Hepatocyte (in vitro differentiated cells): ENCODE results near the gene BRCA2. TPM values are rescaled to one million over a fixed set of nuclear protein-coding genes. Genes with fewer than 3 reads are reported as not detected.

Experiments used
- DNase-seq: peaks from one replicate; pipeline ENCODE4 v3.0.0-alpha.2; 2016; ENCODE audit warnings: low spot score
- H2AFZ ChIP-seq: fragments of 200-600 bp; sonication (generic); 2 replicates; pipeline ENCODE4 v1.6.0; 2016; ENCODE audit warnings: antibody characterized with exemption, mild to moderate bottlenecking
- H3K27ac ChIP-seq: fragments of 200-600 bp; sonication (generic); 2 replicates; pipeline ENCODE4 v1.5.1; 2016; ENCODE audit warnings: mild to moderate bottlenecking
- H3K27me3 ChIP-seq: fragments of 200-600 bp; sonication (generic); 2 replicates; pipeline ENCODE4 v1.6.1; 2016
- H3K36me3 ChIP-seq: fragments of 200-600 bp; sonication (generic); replicated peaks from 2 replicates; pipeline ENCODE4 v1.5.1; 2016; ENCODE audit warnings: low read depth; ENCODE audit not compliant: insufficient read depth
- H3K4me1 ChIP-seq: fragments of 200-600 bp; sonication (generic); 2 replicates; pipeline ENCODE4 v1.5.1; 2016; ENCODE audit warnings: mild to moderate bottlenecking, moderate library complexity; ENCODE audit not compliant: insufficient read depth
- H3K4me2 ChIP-seq: fragments of 200-600 bp; sonication (generic); 2 replicates; pipeline ENCODE4 v1.6.0; 2016
- H3K4me3 ChIP-seq: fragments of 200-600 bp; sonication (generic); 2 replicates; pipeline ENCODE4 v1.5.1; 2016; ENCODE audit warnings: mild to moderate bottlenecking
- H3K79me2 ChIP-seq: fragments of 200-600 bp; sonication (generic); 2 replicates; pipeline ENCODE4 v1.6.0; 2017; ENCODE audit warnings: mild to moderate bottlenecking
- H3K9me2 ChIP-seq: fragments of 200-600 bp; sonication (generic); replicated peaks from 2 replicates; pipeline ENCODE4 v1.6.0; 2017; ENCODE audit warnings: mild to moderate bottlenecking; ENCODE audit not compliant: insufficient read depth
- H3K9me3 ChIP-seq: fragments of 200-600 bp; sonication (generic); 2 replicates; pipeline ENCODE4 v1.5.1; 2016; ENCODE audit warnings: low read depth, mild to moderate bottlenecking
- H4K20me1 ChIP-seq: fragments of 200-600 bp; sonication (generic); 2 replicates; pipeline ENCODE4 v1.6.0; 2016; ENCODE audit warnings: mild to moderate bottlenecking; ENCODE audit not compliant: insufficient read depth, poor library complexity, severe bottlenecking
- EZH2 ChIP-seq: fragments of 200-600 bp; sonication (generic); IDR thresholded peaks from 2 replicates; pipeline ENCODE4 v1.6.1; 2016; ENCODE audit warnings: antibody characterized with exemption, mild to moderate bottlenecking, borderline replicate concordance
- EZH2phosphoT487 ChIP-seq: fragments of 200-600 bp; sonication (generic); IDR thresholded peaks from one replicate; pipeline ENCODE4 v1.6.1; 2018; ENCODE audit warnings: antibody characterized with exemption, mild to moderate bottlenecking, low read depth, moderate library complexity; ENCODE audit not compliant: unreplicated experiment, severe bottlenecking
- WGBS: methylation state at CpG from one replicate; pipeline ENCODE4 v1.1.6; 2016; ENCODE audit warnings: low lambda C conversion rate; ENCODE audit errors: missing lambda C conversion rate; 5-methylcytosine and 5-hydroxymethylcytosine counted together
- polyA plus RNA-seq: library from polyadenylated mRNA; unstranded; fragments of >200 nt; fragmentation: Nextera tagmentation; extraction: Ambion mirVana; gene quantifications from 2 replicates; pipeline ENCODE4 v1.2.1, GENCODE V29; 2016
- total RNA-seq: library from RNA; depleted of rRNA; stranded (reverse); fragments of >200 nt; gene quantifications from 2 replicates; pipeline ENCODE4 v1.2.3, GENCODE V29; 2014
- TF ChIP-seq, protein P1 (sequence below): fragments of 200-600 bp; sonication (generic); IDR thresholded peaks from 2 replicates; pipeline ENCODE4 v1.5.1; 2016; ENCODE audit warnings: antibody characterized with exemption, mild to moderate bottlenecking; ENCODE audit not compliant: poor library complexity

BRCA2 gene
- total and polyA plus RNA-seq, 2 experiments from 2014 or later = 1.4 to 2.8 TPM

DNA sequence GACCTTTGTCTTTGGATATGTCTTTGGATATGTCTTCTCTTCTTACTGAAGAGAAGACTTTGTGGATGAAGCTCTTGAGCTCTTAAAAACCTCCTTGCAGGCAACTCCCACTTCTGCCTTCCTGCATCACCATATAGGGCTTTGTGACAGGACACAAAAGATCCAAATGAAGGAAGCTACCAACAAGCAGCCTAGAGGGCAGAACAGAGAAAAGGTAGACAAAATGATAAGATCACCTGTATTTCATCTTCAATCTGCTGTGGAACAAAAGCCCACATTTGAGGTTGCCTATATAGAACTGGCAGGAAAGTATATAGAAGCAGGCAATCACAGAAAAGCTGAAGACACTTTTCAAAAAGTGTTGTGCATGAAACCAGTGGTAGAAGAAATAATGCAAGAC is 70.1 kb downstream of the BRCA2 start:
- Histone ChIP-seq H3K4me3 (no peak overlapping the region), H3K27me3 (no peaks in the 10 kb centered on the region), H2AFZ (no peak overlapping the region), H3K79me2 (no peaks in the 10 kb centered on the region), H3K4me2 (no peak overlapping the region), H4K20me1 (no peaks in the 10 kb centered on the region), H3K4me1 (no peaks in the 10 kb centered on the region), H3K36me3 (no peaks in the 10 kb centered on the region), H3K9me3 (no peaks in the 10 kb centered on the region), H3K9me2 (no peaks in the 10 kb centered on the region), H3K27ac (no peak overlapping the region)
- no peak for DNase-seq
- TF ChIP-seq EZH2phosphoT487 = no peak
- TF ChIP-seq, protein P1, sequence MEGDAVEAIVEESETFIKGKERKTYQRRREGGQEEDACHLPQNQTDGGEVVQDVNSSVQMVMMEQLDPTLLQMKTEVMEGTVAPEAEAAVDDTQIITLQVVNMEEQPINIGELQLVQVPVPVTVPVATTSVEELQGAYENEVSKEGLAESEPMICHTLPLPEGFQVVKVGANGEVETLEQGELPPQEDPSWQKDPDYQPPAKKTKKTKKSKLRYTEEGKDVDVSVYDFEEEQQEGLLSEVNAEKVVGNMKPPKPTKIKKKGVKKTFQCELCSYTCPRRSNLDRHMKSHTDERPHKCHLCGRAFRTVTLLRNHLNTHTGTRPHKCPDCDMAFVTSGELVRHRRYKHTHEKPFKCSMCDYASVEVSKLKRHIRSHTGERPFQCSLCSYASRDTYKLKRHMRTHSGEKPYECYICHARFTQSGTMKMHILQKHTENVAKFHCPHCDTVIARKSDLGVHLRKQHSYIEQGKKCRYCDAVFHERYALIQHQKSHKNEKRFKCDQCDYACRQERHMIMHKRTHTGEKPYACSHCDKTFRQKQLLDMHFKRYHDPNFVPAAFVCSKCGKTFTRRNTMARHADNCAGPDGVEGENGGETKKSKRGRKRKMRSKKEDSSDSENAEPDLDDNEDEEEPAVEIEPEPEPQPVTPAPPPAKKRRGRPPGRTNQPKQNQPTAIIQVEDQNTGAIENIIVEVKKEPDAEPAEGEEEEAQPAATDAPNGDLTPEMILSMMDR = no peak
- no peak for TF ChIP-seq EZH2

- Histone ChIP-seq H2AFZ (no peak overlapping the region), H3K27ac (no peak overlapping the region), H3K36me3 (no peaks in the 10 kb centered on the region), H3K4me1 (no peaks in the 10 kb centered on the region), H3K9me3 (no peaks in the 10 kb centered on the region), H3K9me2 (no peaks in the 10 kb centered on the region), H3K79me2 (no peaks in the 10 kb centered on the region), H3K4me3 (no peak overlapping the region), H4K20me1 (no peaks in the 10 kb centered on the region), H3K4me2 (no peak overlapping the region), H3K27me3 (no peaks in the 10 kb centered on the region)
- DNase-seq = no peak
- no peak for TF ChIP-seq EZH2phosphoT487
- no peak for TF ChIP-seq EZH2
- TF ChIP-seq, protein P1 = no peak
- 88% methylated on average over 4 of the region's 4 CpGs for WGBS
Observed at GRCh38 chr13:32390048-32390447, 74.7 kb downstream of the BRCA2 start.

- H3K27me3 ChIP-seq = no peaks in the 10 kb centered on the region
- DNase-seq = no peak
- no peaks in the 10 kb centered on the region for H3K4me1 ChIP-seq
- no peak overlapping the region for H2AFZ ChIP-seq
- H3K9me2 ChIP-seq = no peaks in the 10 kb centered on the region
- no peak overlapping the region for H3K27ac ChIP-seq
- no peak for TF ChIP-seq EZH2
- TF ChIP-seq, protein P1 = no peak
- no peak for TF ChIP-seq EZH2phosphoT487
- H4K20me1 ChIP-seq = no peaks in the 10 kb centered on the region
- H3K36me3 ChIP-seq = no peaks in the 10 kb centered on the region
- H3K4me2 ChIP-seq = no peak overlapping the region
- H3K4me3 ChIP-seq = no peak overlapping the region
- WGBS = 71% methylated on average over 1 of the region's 1 CpG
- no peaks in the 10 kb centered on the region for H3K9me3 ChIP-seq
- no peaks in the 10 kb centered on the region for H3K79me2 ChIP-seq
Observed at GRCh38 chr13:32390484-32390883, 75.2 kb downstream of the BRCA2 start.

GRCh38 chr13:32391101-32391619 is 75.9 kb downstream of the BRCA2 start:
- 79% methylated on average over 4 of the region's 4 CpGs for WGBS
- H2AFZ ChIP-seq = no peak overlapping the region

More at GRCh38 chr13:32391101-32391619, 75.9 kb downstream of the BRCA2 start:
- Histone ChIP-seq H3K9me3 (no peaks in the 10 kb centered on the region), H3K36me3 (no peaks in the 10 kb centered on the region), H3K79me2 (no peaks in the 10 kb centered on the region), H3K4me1 (no peaks in the 10 kb centered on the region), H3K4me2 (no peak overlapping the region), H3K4me3 (no peak overlapping the region), H3K27ac (no peak overlapping the region), H4K20me1 (no peaks in the 10 kb centered on the region), H3K27me3 (no peaks in the 10 kb centered on the region), H3K9me2 (no peaks in the 10 kb centered on the region)
- no peak for DNase-seq
- TF ChIP-seq EZH2 (no peak), EZH2phosphoT487 (no peak)
- TF ChIP-seq, protein P1 = no peak
